ENCODE results near the gene MARK3.

The MARK3 gene

GRCh38 chr14:103372017-103372416, 13.2 kb upstream of the MARK3 start:
- TF ChIP-seq, protein P1, sequence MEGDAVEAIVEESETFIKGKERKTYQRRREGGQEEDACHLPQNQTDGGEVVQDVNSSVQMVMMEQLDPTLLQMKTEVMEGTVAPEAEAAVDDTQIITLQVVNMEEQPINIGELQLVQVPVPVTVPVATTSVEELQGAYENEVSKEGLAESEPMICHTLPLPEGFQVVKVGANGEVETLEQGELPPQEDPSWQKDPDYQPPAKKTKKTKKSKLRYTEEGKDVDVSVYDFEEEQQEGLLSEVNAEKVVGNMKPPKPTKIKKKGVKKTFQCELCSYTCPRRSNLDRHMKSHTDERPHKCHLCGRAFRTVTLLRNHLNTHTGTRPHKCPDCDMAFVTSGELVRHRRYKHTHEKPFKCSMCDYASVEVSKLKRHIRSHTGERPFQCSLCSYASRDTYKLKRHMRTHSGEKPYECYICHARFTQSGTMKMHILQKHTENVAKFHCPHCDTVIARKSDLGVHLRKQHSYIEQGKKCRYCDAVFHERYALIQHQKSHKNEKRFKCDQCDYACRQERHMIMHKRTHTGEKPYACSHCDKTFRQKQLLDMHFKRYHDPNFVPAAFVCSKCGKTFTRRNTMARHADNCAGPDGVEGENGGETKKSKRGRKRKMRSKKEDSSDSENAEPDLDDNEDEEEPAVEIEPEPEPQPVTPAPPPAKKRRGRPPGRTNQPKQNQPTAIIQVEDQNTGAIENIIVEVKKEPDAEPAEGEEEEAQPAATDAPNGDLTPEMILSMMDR (IDR thresholded peaks at IDR 0.05; ENCODE audit: control extremely low read depth, extremely low read depth, low read depth, missing control alignments): no peak
- no peak for DNase-seq (ENCODE audit: extremely low spot score)
- POLR2A ChIA-PET: no interaction called here
- CTCF ChIA-PET: interaction anchor here (1.2 to 3.5 kb wide), 2 partner anchors 10 to 19 kb away, joined by 3 to 18 read pairs; no protein-coding TSS in a partner anchor

GRCh38 chr14:103372552-103373304, 12.5 kb upstream of the MARK3 start:
- TF ChIP-seq, protein P1 (IDR thresholded peaks at IDR 0.05; ENCODE audit: control extremely low read depth, extremely low read depth, low read depth, missing control alignments): no peak
- ChIA-PET POLR2A (no interaction called here), CTCF (interaction anchor here (1.2 to 3.5 kb wide), 3 partner anchors 10 to 21 kb away, joined by 3 to 18 read pairs (median 5); no protein-coding TSS in a partner anchor)
- DNase-seq (ENCODE audit: extremely low spot score): no peak

GRCh38 chr14:103374121-103374520, 11.1 kb upstream of the MARK3 start:
- TF ChIP-seq, protein P1 (IDR thresholded peaks at IDR 0.05; ENCODE audit: control extremely low read depth, extremely low read depth, low read depth, missing control alignments): no peak
- POLR2A ChIA-PET: no interaction called here
- no peak for DNase-seq (ENCODE audit: extremely low spot score)
- CTCF ChIA-PET: interaction anchor here (1.0 to 3.5 kb wide), 3 partner anchors 17 to 269 kb away, joined by 3 to 18 read pairs (median 5); no protein-coding TSS in a partner anchor

- POLR2A ChIA-PET: interaction anchor here (0.7 kb wide), 1 partner anchor 33 kb away, joined by 3 read pairs; no protein-coding TSS in a partner anchor
- TF ChIP-seq, protein P1 (IDR thresholded peaks at IDR 0.05; ENCODE audit: control extremely low read depth, extremely low read depth, low read depth, missing control alignments): no peak
- DNase-seq (ENCODE audit: extremely low spot score): no peak
- CTCF ChIA-PET: interaction anchor here (0.8 to 5.0 kb wide), 6 partner anchors 13 to 25 kb away, joined by 3 to 41 read pairs (median 4); no protein-coding TSS in a partner anchor
These were observed 7.6 kb upstream of the MARK3 start for GRCh38 chr14:103377522-103378037.

- CTCF ChIA-PET: interaction anchor here (1.0 to 5.0 kb wide), 7 partner anchors 11 to 25 kb away, joined by 3 to 41 read pairs (median 4); no protein-coding TSS in a partner anchor
- TF ChIP-seq, protein P1 (IDR thresholded peaks at IDR 0.05; ENCODE audit: control extremely low read depth, extremely low read depth, low read depth, missing control alignments): no peak
- POLR2A ChIA-PET: interaction anchor here (0.7 kb wide), 1 partner anchor 33 kb away, joined by 3 read pairs; no protein-coding TSS in a partner anchor
- no peak for DNase-seq (ENCODE audit: extremely low spot score)
These were observed 7.0 kb upstream of the MARK3 start for GRCh38 chr14:103378038-103378854.
